22Rv1 (cell line): ENCODE measurements around the gene SCUBE1.

Source experiments
- H3K27ac ChIP-seq: fragments of 450-650 bp; 2 replicates; pipeline ENCODE4 v1.5.1; 2017
- ZFX ChIP-seq: fragments of 450-650 bp; IDR thresholded peaks from 2 replicates; pipeline ENCODE4 v1.6.1; 2017; ENCODE audit warnings: antibody characterized with exemption, borderline replicate concordance
- TF ChIP-seq, protein P1 (sequence below): fragments of 450-650 bp; IDR thresholded peaks from 2 replicates; pipeline ENCODE4 v1.5.1; 2017; ENCODE audit warnings: mild to moderate bottlenecking

SCUBE1 gene

GRCh38 chr22:43212434-43212952 lies 130.7 kb downstream of the SCUBE1 start:
- H3K27ac ChIP-seq: no peak overlapping the region
- TF ChIP-seq, protein P1, sequence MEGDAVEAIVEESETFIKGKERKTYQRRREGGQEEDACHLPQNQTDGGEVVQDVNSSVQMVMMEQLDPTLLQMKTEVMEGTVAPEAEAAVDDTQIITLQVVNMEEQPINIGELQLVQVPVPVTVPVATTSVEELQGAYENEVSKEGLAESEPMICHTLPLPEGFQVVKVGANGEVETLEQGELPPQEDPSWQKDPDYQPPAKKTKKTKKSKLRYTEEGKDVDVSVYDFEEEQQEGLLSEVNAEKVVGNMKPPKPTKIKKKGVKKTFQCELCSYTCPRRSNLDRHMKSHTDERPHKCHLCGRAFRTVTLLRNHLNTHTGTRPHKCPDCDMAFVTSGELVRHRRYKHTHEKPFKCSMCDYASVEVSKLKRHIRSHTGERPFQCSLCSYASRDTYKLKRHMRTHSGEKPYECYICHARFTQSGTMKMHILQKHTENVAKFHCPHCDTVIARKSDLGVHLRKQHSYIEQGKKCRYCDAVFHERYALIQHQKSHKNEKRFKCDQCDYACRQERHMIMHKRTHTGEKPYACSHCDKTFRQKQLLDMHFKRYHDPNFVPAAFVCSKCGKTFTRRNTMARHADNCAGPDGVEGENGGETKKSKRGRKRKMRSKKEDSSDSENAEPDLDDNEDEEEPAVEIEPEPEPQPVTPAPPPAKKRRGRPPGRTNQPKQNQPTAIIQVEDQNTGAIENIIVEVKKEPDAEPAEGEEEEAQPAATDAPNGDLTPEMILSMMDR: no peak
- TF ChIP-seq ZFX: no peak

- TF ChIP-seq, protein P1: no peak
- no peak for TF ChIP-seq ZFX
- no peak overlapping the region for H3K27ac ChIP-seq
Measured at GRCh38 chr22:43211941-43212433, 131.2 kb downstream of the SCUBE1 start.

DNA sequence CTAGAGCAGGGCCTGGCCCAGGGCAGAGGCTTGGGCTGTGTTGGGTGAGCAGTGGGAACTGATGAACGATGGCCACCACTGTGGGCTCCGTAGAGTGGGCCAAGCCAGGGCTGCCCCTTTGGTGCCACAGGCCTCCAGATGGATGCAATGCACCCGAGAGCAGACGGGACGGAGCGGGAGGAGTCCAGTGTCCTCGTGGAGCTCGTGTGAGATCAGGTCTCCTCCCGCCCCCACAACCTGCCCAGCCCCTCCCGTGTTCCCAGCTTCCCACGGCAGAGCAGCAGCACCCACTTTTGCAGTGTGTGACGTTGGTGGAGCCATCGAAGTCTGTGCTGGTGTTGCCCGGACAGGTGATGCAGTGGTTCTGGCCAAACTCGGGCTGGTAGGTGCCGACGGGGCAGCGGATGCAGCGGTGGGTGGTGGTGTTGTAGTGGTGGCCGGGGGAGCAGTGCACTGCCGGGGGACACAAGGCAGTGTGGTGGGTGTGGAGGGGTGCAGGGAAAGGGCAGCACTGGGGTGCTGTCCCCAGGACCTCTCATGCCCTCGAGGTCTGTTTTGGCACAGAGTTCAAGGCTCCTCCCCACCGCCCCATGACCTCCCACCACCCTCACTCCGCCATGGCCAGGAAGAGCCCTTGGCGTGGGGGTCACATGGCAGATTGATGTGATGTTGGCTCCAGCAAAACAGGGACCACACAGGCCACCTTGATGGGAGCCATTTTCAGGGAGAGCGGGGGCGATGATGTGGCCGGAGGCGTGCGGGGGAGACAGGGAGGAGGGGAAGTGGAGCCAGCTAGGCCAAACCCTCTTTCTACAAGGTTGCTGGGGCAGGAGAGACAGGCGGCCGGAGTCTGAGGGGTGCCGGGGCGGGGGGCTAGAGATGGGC lies 132.3 kb downstream of the SCUBE1 start:
- TF ChIP-seq, protein P1: no peak
- TF ChIP-seq ZFX: no peak
- no peak overlapping the region for H3K27ac ChIP-seq

DNA sequence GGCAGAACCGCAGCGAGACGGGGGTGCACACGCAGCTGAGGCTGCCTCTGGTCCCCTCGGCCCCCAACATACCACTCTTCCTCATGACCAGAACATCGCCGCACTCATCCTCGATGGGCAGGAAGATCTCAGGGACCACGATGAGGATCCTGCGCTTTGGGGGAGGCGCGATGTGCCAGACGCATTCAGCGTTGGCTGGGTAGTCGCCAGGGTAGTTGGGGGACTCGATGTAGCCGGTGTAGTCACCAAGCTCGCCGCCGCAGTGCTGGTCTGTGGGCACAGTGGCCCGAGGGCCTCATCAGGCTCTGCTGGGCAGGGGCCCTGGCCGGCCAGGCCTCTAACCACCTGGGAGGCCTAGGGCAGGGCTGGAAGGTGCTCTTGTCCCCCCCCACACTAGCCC lies 133.2 kb downstream of the SCUBE1 start:
- TF ChIP-seq ZFX: no peak
- TF ChIP-seq, protein P1: no peak
- H3K27ac ChIP-seq: no peak overlapping the region

DNA sequence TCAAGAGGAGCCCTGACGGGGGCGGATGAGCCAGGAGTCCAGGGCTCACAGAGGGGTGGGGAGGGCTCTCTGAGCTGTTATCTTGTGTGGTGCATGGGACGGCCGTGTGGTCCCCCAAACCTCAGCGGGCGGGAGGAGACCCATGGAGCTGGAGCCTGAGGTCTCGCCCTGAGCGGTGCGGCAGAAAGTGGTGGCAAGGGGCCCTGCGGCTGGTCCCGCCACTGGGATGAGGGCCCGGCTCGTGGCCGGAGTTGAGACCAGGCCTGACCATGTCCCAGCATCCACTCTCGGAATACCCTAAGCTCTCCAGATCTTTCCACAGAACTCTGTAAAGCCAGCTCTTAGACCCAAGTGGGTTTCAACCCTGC lies 133.7 kb downstream of the SCUBE1 start:
- no peak overlapping the region for H3K27ac ChIP-seq
- no peak for TF ChIP-seq ZFX
- TF ChIP-seq, protein P1: no peak

DNA sequence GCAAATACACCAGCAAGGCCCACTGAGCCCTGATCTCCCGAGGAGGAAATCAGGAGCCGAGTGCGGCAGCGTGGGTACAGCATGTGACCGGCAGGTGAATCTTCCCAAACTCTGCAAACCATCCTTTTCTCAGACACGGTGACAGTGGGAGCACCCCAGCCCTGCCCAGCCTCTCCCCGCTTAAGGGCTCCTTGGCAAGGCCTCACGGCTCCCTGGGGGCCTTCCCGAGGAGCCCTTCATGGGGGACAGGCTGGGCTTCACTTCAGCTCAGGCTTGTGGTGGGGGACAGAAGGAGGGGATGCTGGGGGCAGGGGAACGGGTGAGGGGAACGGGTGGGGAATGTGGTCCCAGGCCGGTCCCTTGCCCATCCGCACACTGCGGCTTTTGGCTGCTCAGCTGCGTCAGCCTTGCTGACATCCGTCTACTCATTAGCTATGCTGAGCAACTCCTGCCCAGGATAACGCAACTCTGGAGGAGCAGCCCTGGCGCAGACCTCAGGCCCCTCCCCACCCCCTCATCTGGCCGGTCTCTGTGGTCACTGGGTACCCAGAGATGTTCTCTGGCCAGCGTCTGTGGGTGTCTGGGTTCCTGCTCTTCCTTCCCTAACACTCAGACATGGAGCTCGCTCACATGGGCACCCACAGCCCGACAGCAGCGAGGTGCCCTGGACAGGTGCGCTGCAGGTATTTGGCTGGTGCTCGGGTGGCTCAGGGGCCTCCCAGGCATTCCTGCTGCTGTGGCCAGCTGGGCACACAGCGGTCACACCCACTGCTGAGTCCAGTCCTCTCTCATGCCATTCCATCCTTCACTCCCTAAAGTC lies 134.3 kb downstream of the SCUBE1 start:
- H3K27ac ChIP-seq: no peak overlapping the region
- no peak for TF ChIP-seq ZFX
- TF ChIP-seq, protein P1: no peak
